Activated B cell treated with CpG ODN at 0.5 μM for 24 hours (primary cell): ENCODE results near the gene FAM83G. TPM values are rescaled to one million over a fixed set of nuclear protein-coding genes. Genes with fewer than 3 reads are reported as not detected.

Source experiments
- ATAC-seq: fragments of 200-7000 bp; cut with Tn5 transposase; one replicate; pipeline ENCODE4 v1.10.0; 2021; ENCODE audit warnings: low read depth, mild to moderate bottlenecking, moderate library complexity
- CTCF ChIA-PET: fragments of 350-600 bp; sonication (Branson Sonifier 250); formaldehyde crosslinking; loops from one replicate; lab custom pipeline; 2021; ENCODE audit warnings: antibody characterized with exemption; lab: Charles Lee
- POLR2A ChIA-PET: fragments of 350-600 bp; sonication (Branson Sonifier 250); formaldehyde crosslinking; loops from one replicate; lab custom pipeline; 2021; ENCODE audit warnings: antibody characterized with exemption; lab: Charles Lee
- DNase-seq: peaks from one replicate; pipeline ENCODE4 v3.0.0; 2022
- H3K27ac Mint-ChIP-seq: one replicate; pipeline ENCODE4 v1.8.0; 2020; ENCODE audit warnings: mixed read lengths
- H3K27me3 Mint-ChIP-seq: one replicate; pipeline ENCODE4 v1.8.0; 2021; ENCODE audit warnings: mixed read lengths
- H3K36me3 Mint-ChIP-seq: one replicate; pipeline ENCODE4 v1.8.0; 2021; ENCODE audit warnings: low read depth, mixed read lengths
- H3K4me1 Mint-ChIP-seq: one replicate; pipeline ENCODE4 v1.8.0; 2021; ENCODE audit warnings: mixed read lengths
- H3K4me3 Mint-ChIP-seq: one replicate; pipeline ENCODE4 v1.8.0; 2020; ENCODE audit warnings: mild to moderate bottlenecking, mixed read lengths
- H3K9me3 Mint-ChIP-seq: one replicate; pipeline ENCODE4 v1.8.0; 2020; ENCODE audit warnings: mixed read lengths
- intact Hi-C: fragments of 100-400 bp; cut with micrococcal nuclease; formaldehyde crosslinking; loops from one replicate; pipeline ENCODE4 v1.15.1; 2024
- total RNA-seq: library from RNA; stranded (reverse); gene quantifications from 2 replicates; pipeline ENCODE4 v1.2.3, GENCODE V29; 2022
- TF ChIP-seq, protein P1 (sequence below): fragments of 200-600 bp; IDR thresholded peaks from one replicate; pipeline ENCODE4 v1.8.0; 2022; ENCODE audit warnings: antibody characterized with exemption, mild to moderate bottlenecking

Gene FAM83G
- total RNA-seq, 1 donor from 2014 or later, result 13.9 TPM

GRCh38 chr17:18980682-18981334, 23.8 kb downstream of the FAM83G start:
- ATAC-seq (no peak), DNase-seq (no peak)
- Mint-ChIP-seq H3K4me1 (no peaks in the 10 kb centered on the region), H3K36me3 (peaks cover 53% of the 10 kb centered on the region), H3K27me3 (no peaks in the 10 kb centered on the region), H3K9me3 (no peaks in the 10 kb centered on the region), H3K4me3 (no peak overlapping the region), H3K27ac (no peak overlapping the region)
- POLR2A ChIA-PET, result no interaction called here
- CTCF ChIA-PET, result no interaction called here
- intact Hi-C loops, result no loop called here
- TF ChIP-seq, protein P1, sequence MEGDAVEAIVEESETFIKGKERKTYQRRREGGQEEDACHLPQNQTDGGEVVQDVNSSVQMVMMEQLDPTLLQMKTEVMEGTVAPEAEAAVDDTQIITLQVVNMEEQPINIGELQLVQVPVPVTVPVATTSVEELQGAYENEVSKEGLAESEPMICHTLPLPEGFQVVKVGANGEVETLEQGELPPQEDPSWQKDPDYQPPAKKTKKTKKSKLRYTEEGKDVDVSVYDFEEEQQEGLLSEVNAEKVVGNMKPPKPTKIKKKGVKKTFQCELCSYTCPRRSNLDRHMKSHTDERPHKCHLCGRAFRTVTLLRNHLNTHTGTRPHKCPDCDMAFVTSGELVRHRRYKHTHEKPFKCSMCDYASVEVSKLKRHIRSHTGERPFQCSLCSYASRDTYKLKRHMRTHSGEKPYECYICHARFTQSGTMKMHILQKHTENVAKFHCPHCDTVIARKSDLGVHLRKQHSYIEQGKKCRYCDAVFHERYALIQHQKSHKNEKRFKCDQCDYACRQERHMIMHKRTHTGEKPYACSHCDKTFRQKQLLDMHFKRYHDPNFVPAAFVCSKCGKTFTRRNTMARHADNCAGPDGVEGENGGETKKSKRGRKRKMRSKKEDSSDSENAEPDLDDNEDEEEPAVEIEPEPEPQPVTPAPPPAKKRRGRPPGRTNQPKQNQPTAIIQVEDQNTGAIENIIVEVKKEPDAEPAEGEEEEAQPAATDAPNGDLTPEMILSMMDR, result no peak

- DNase-seq (no peak), ATAC-seq (no peak)
- H3K4me3 Mint-ChIP-seq, result no peak overlapping the region
- no peaks in the 10 kb centered on the region for H3K27me3 Mint-ChIP-seq
- peaks cover 51% of the 10 kb centered on the region for H3K36me3 Mint-ChIP-seq
- TF ChIP-seq, protein P1, result no peak
- no peak overlapping the region for H3K27ac Mint-ChIP-seq
- intact Hi-C loops, result no loop called here
- H3K4me1 Mint-ChIP-seq, result no peaks in the 10 kb centered on the region
- ChIA-PET CTCF (interaction anchor here (1.7 kb wide), 1 partner anchor 18 kb away, joined by 5 read pairs; no protein-coding TSS in a partner anchor), POLR2A (no interaction called here)
- no peaks in the 10 kb centered on the region for H3K9me3 Mint-ChIP-seq
These were observed 25.9 kb downstream of the FAM83G start for GRCh38 chr17:18978655-18979054.

GRCh38 chr17:18978050-18978449, 26.5 kb downstream of the FAM83G start:
- H3K27me3 Mint-ChIP-seq, result no peaks in the 10 kb centered on the region
- ATAC-seq (no peak), DNase-seq (no peak)
- no peak overlapping the region for H3K4me3 Mint-ChIP-seq
- intact Hi-C loops, result no loop called here
- H3K27ac Mint-ChIP-seq, result no peak overlapping the region
- H3K9me3 Mint-ChIP-seq, result no peaks in the 10 kb centered on the region
- TF ChIP-seq, protein P1, result no peak
- no peaks in the 10 kb centered on the region for H3K4me1 Mint-ChIP-seq
- CTCF ChIA-PET, result interaction anchor here (1.7 kb wide), 1 partner anchor 17 kb away, joined by 5 read pairs; no protein-coding TSS in a partner anchor
- peaks cover 52% of the 10 kb centered on the region for H3K36me3 Mint-ChIP-seq
- POLR2A ChIA-PET, result no interaction called here

- ChIA-PET CTCF (interaction anchor here (1.7 kb wide), 1 partner anchor 17 kb away, joined by 5 read pairs; no protein-coding TSS in a partner anchor), POLR2A (no interaction called here)
- DNase-seq (no peak), ATAC-seq (no peak)
- Mint-ChIP-seq H3K27ac (no peak overlapping the region), H3K27me3 (no peaks in the 10 kb centered on the region), H3K4me1 (no peaks in the 10 kb centered on the region), H3K9me3 (no peaks in the 10 kb centered on the region), H3K36me3 (peaks cover 53% of the 10 kb centered on the region), H3K4me3 (no peak overlapping the region)
- TF ChIP-seq, protein P1, result no peak
- intact Hi-C loops, result no loop called here
These were observed 26.9 kb downstream of the FAM83G start for GRCh38 chr17:18977646-18978045.

- Mint-ChIP-seq H3K27ac (no peak overlapping the region), H3K36me3 (peaks cover 57% of the 10 kb centered on the region), H3K9me3 (no peaks in the 10 kb centered on the region), H3K4me1 (no peaks in the 10 kb centered on the region), H3K27me3 (no peaks in the 10 kb centered on the region), H3K4me3 (no peak overlapping the region)
- TF ChIP-seq, protein P1, result no peak
- POLR2A ChIA-PET, result no interaction called here
- ATAC-seq (no peak), DNase-seq (no peak)
- intact Hi-C loops, result no loop called here
- CTCF ChIA-PET, result no interaction called here
These were observed 27.5 kb downstream of the FAM83G start for GRCh38 chr17:18977021-18977420.
